DOHH2 (cell line): ENCODE data around the gene HACD3.

Experiments
- H3F3A ChIP-seq: fragments of 200-600 bp; sonication (generic), shearing (Covaris generic); 2 replicates; pipeline ENCODE4 v1.6.0; 2016; ENCODE audit warnings: antibody characterized with exemption, mild to moderate bottlenecking; ENCODE audit not compliant: control insufficient read depth, insufficient read depth
- H3K27ac ChIP-seq: fragments of 200-600 bp; sonication (generic); 2 replicates; pipeline ENCODE4 v1.5.1; 2014; ENCODE audit warnings: low read depth, mild to moderate bottlenecking, low read length, moderate library complexity
- H3K27me3 ChIP-seq: fragments of 200-600 bp; sonication (generic); 2 replicates; pipeline ENCODE4 v1.6.1; 2014; ENCODE audit warnings: mild to moderate bottlenecking, low read length, mixed read lengths; ENCODE audit not compliant: control insufficient read depth
- H3K36me3 ChIP-seq: fragments of 200-600 bp; sonication (generic); 2 replicates; pipeline ENCODE4 v1.6.1; 2014; ENCODE audit warnings: mild to moderate bottlenecking, low read length, moderate library complexity, mixed read lengths; ENCODE audit not compliant: control insufficient read depth
- H3K4me1 ChIP-seq: fragments of 200-600 bp; sonication (generic); 2 replicates; pipeline ENCODE4 v1.6.1; 2014; ENCODE audit warnings: mild to moderate bottlenecking, low read length, mixed read lengths; ENCODE audit not compliant: control insufficient read depth
- H3K4me2 ChIP-seq: fragments of 200-600 bp; sonication (generic); 2 replicates; pipeline ENCODE4 v1.6.0; 2014; ENCODE audit warnings: mild to moderate bottlenecking, low read length, moderate library complexity
- H3K4me3 ChIP-seq: fragments of 200-600 bp; sonication (generic); 2 replicates; pipeline ENCODE4 v1.5.1; 2014; ENCODE audit warnings: mild to moderate bottlenecking, low read length, mixed read lengths
- H3K79me2 ChIP-seq: fragments of 200-600 bp; sonication (generic); 2 replicates; pipeline ENCODE4 v1.6.1; 2014; ENCODE audit warnings: mild to moderate bottlenecking, low read length, mixed read lengths; ENCODE audit not compliant: control insufficient read depth
- H3K9me2 ChIP-seq: fragments of 200-600 bp; sonication (generic); replicated peaks from 2 replicates; pipeline ENCODE4 v1.6.1; 2014; ENCODE audit warnings: mild to moderate bottlenecking, low read length, mixed read lengths; ENCODE audit not compliant: control insufficient read depth
- H3K9me3 ChIP-seq: fragments of 200-600 bp; sonication (generic); 2 replicates; pipeline ENCODE4 v1.6.1; 2014; ENCODE audit warnings: antibody characterized with exemption, low read length, mixed read lengths; ENCODE audit not compliant: control insufficient read depth, insufficient read depth
- H4K20me1 ChIP-seq: fragments of 200-600 bp; sonication (generic); 2 replicates; pipeline ENCODE4 v1.6.0; 2014; ENCODE audit warnings: low read depth, mild to moderate bottlenecking, antibody characterized with exemption, low read length, moderate library complexity; ENCODE audit not compliant: control insufficient read depth, insufficient read depth
- CTCF ChIP-seq: fragments of 200-600 bp; sonication (generic); IDR thresholded peaks from one replicate; pipeline ENCODE4 v1.5.1; 2014; ENCODE audit warnings: antibody characterized with exemption, mild to moderate bottlenecking, low read depth, low read length; ENCODE audit not compliant: poor library complexity, severe bottlenecking
- EZH2phosphoT487 ChIP-seq: fragments of 200-600 bp; sonication (generic); IDR thresholded peaks from 2 replicates; pipeline ENCODE4 v1.6.1; 2017; ENCODE audit warnings: borderline replicate concordance, mild to moderate bottlenecking, antibody characterized with exemption, low read length, moderate library complexity, mixed read lengths

The HACD3 gene

DNA sequence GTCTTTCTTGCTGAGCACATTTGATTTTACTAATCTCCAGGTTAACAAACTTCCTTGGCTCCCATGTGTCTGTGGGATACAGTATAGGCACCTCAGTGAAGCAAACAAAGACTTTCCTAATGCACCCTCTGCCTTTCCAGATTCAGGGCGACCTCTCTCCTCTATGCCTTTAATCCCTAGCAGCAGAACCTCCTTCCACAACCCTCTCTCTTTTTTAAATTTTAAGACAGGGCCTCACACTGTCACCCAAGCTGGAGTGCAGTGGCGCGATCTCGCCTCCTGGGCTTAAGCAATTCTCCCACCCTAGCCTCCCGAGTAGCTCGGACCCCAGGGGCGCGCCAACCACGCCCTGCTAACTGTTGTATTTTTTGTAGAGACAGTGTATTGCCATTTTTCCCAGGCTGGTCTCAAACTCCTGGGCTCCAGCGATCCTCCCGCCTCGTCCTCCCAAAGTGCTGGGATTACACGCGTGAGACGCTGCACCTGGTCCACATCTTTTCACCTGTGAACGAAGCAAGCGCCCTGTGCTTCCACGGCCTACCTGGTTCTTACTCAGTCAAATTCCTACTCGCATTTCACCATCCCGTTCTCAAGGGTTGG lies 1.7 kb upstream of the HACD3 start:
- Histone ChIP-seq H3K27me3 (no peaks in the 10 kb centered on the region; the same call in 1 of the 2 replicates), H3K4me3 (no peak overlapping the region), H3F3A (no peaks in the 10 kb centered on the region), H3K27ac (no peak overlapping the region), H3K9me2 (no peaks in the 10 kb centered on the region), H4K20me1 (no peaks in the 10 kb centered on the region), H3K9me3 (no peaks in the 10 kb centered on the region), H3K4me2 (no peak overlapping the region), H3K79me2 (peaks cover 38% of the 10 kb centered on the region), H3K36me3 (0 out of 2 replicates have a peak, but pooled peaks cover 3% of the 10 kb centered on the region), H3K4me1 (peaks cover 29% of the 10 kb centered on the region)
- no peak for TF ChIP-seq EZH2phosphoT487
- no peak for TF ChIP-seq CTCF

GRCh38 chr15:65529762-65530317 lies 423 bp upstream of the HACD3 start:
- Histone ChIP-seq H3K4me2 (peak overlapping the region; percentile 96), H3K36me3 (peaks cover 7% of the 10 kb centered on the region; the same call in 1 of the 2 replicates), H3K9me2 (no peaks in the 10 kb centered on the region), H3K9me3 (no peaks in the 10 kb centered on the region), H3F3A (no peaks in the 10 kb centered on the region), H3K4me1 (peaks cover 29% of the 10 kb centered on the region), H3K79me2 (peaks cover 51% of the 10 kb centered on the region), H4K20me1 (peaks cover 7% of the 10 kb centered on the region; the same call in 1 of the 2 replicates), H3K27me3 (no peaks in the 10 kb centered on the region; the same call in 1 of the 2 replicates), H3K27ac (peak overlapping the region; percentile 5; the same call in 1 of the 2 replicates), H3K4me3 (peak overlapping the region; percentile 82)
- TF ChIP-seq CTCF, result no peak
- no peak for TF ChIP-seq EZH2phosphoT487

GRCh38 chr15:65532738-65533051 lies 2.4 kb downstream of the HACD3 start:
- peaks cover 29% of the 10 kb centered on the region for H3K4me1 ChIP-seq
- H3F3A ChIP-seq, result no peaks in the 10 kb centered on the region
- H3K4me2 ChIP-seq, result peak overlapping the region; percentile 30; the same call in 1 of the 2 replicates
- no peaks in the 10 kb centered on the region for H3K9me2 ChIP-seq
- peaks cover 76% of the 10 kb centered on the region for H3K79me2 ChIP-seq
- TF ChIP-seq EZH2phosphoT487 (no peak), CTCF (no peak)
- H3K36me3 ChIP-seq, result peaks cover 20% of the 10 kb centered on the region
- H3K9me3 ChIP-seq, result no peaks in the 10 kb centered on the region
- 0 out of 2 replicates have a peak overlapping the region, but pooled peaks have one; percentile 7 for H3K4me3 ChIP-seq
- H3K27me3 ChIP-seq, result no peaks in the 10 kb centered on the region
- peaks cover 7% of the 10 kb centered on the region; the same call in 1 of the 2 replicates for H4K20me1 ChIP-seq
- H3K27ac ChIP-seq, result no peak overlapping the region
